Neural crest cell (in vitro differentiated cells): ENCODE measurements around the gene PDE8B. TPM values are rescaled to one million over a fixed set of nuclear protein-coding genes. Genes with fewer than 3 reads are reported as not detected.
A peak's percentile ranks its signal among the peaks of the same experiment; 100 is the strongest.

Experiments used
- DNase-seq: peaks from one replicate; pipeline ENCODE4 v3.0.0; 2021; ENCODE audit warnings: low read depth, mixed read lengths, low spot score
- H3K27ac Mint-ChIP-seq: one replicate; pipeline ENCODE4 v1.8.0; 2021; ENCODE audit warnings: mild to moderate bottlenecking, mixed read lengths; ENCODE audit not compliant: unreplicated experiment
- H3K27me3 Mint-ChIP-seq: 2 replicates; pipeline ENCODE4 v1.8.0; 2021; ENCODE audit warnings: low read depth, mild to moderate bottlenecking, mixed read lengths
- H3K36me3 Mint-ChIP-seq: 2 replicates; pipeline ENCODE4 v1.8.0; 2021; ENCODE audit warnings: low read depth, mild to moderate bottlenecking, mixed read lengths
- H3K4me1 Mint-ChIP-seq: 2 replicates; pipeline ENCODE4 v1.8.0; 2021; ENCODE audit warnings: mixed read lengths
- H3K4me3 Mint-ChIP-seq: one replicate; pipeline ENCODE4 v1.8.0; 2021; ENCODE audit warnings: mild to moderate bottlenecking, mixed read lengths
- H3K9me3 Mint-ChIP-seq: 2 replicates; pipeline ENCODE4 v1.8.0; 2021; ENCODE audit warnings: mixed read lengths
- total RNA-seq: library from RNA; stranded (reverse); gene quantifications from 2 replicates; pipeline ENCODE4 v1.2.1, GENCODE V29; 2021
- TF ChIP-seq, protein P1 (sequence below): fragments of 200-600 bp; sonication (generic); conservative IDR thresholded peaks from 2 replicates; pipeline ENCODE4 v1.5.0; 2021; ENCODE audit warnings: antibody characterized with exemption, mild to moderate bottlenecking

Gene PDE8B
- total RNA-seq, 1 donor from 2014 or later, result 0.44 TPM

- H3K4me1 Mint-ChIP-seq, result peaks cover 3% of the 10 kb centered on the region
- TF ChIP-seq, protein P1, sequence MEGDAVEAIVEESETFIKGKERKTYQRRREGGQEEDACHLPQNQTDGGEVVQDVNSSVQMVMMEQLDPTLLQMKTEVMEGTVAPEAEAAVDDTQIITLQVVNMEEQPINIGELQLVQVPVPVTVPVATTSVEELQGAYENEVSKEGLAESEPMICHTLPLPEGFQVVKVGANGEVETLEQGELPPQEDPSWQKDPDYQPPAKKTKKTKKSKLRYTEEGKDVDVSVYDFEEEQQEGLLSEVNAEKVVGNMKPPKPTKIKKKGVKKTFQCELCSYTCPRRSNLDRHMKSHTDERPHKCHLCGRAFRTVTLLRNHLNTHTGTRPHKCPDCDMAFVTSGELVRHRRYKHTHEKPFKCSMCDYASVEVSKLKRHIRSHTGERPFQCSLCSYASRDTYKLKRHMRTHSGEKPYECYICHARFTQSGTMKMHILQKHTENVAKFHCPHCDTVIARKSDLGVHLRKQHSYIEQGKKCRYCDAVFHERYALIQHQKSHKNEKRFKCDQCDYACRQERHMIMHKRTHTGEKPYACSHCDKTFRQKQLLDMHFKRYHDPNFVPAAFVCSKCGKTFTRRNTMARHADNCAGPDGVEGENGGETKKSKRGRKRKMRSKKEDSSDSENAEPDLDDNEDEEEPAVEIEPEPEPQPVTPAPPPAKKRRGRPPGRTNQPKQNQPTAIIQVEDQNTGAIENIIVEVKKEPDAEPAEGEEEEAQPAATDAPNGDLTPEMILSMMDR, result no peak
- H3K27me3 Mint-ChIP-seq, result no peaks in the 10 kb centered on the region
- no peak overlapping the region for H3K27ac Mint-ChIP-seq
- H3K9me3 Mint-ChIP-seq, result peaks cover 15% of the 10 kb centered on the region
- H3K36me3 Mint-ChIP-seq, result peaks cover 48% of the 10 kb centered on the region
- no peak for DNase-seq
- H3K4me3 Mint-ChIP-seq, result no peak overlapping the region
Measured at GRCh38 chr5:77448831-77449230, 238.4 kb downstream of the PDE8B start.

GRCh38 chr5:77449277-77449676 lies 238.8 kb downstream of the PDE8B start:
- no peak overlapping the region for H3K27ac Mint-ChIP-seq
- H3K4me3 Mint-ChIP-seq, result no peak overlapping the region
- peaks cover 47% of the 10 kb centered on the region for H3K36me3 Mint-ChIP-seq
- peaks cover 15% of the 10 kb centered on the region for H3K9me3 Mint-ChIP-seq
- DNase-seq, result no peak
- H3K4me1 Mint-ChIP-seq, result peaks cover 3% of the 10 kb centered on the region
- H3K27me3 Mint-ChIP-seq, result no peaks in the 10 kb centered on the region
- TF ChIP-seq, protein P1, result no peak

DNA sequence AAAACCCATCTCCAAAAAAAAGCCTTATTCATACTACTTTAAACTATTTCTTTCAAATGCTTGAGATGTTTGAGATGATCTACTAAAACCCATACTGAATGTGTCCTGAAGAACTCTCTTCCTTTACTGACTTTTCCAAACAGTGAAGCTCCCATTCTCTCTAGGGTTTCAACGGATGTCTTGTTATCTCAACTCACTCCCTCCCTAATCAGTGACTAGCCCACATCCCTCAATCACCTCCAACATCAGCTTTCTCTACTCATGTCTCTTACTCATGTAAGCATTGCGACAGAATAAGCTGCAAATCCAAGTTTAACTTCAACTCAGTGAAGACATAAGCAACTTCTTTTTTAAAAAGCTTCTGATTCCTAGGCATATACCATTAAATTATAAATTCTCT lies 239.5 kb downstream of the PDE8B start:
- no peak for DNase-seq
- Mint-ChIP-seq H3K27ac (peak overlapping the region; percentile 29), H3K4me1 (peaks cover 3% of the 10 kb centered on the region), H3K27me3 (no peaks in the 10 kb centered on the region), H3K9me3 (peaks cover 15% of the 10 kb centered on the region), H3K36me3 (peaks cover 43% of the 10 kb centered on the region), H3K4me3 (no peak overlapping the region)
- TF ChIP-seq, protein P1, result no peak

DNA sequence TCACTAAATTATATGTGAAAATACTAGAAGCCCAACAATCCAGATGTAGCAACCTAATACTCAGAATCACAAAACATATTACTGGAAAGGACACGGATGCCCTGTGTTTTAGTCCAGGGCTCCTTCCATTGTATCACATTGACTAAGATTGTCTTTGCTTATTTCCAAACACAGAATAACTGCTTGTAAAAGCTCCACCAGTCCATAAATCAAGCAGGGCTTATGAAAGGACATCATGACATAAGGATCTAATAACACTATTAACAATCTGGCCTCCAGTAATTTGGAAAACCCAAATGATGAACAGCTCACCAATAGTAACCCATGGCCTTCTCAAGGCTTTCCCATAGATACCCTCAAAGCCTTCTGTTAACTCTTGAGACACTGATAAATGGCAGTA lies 241.9 kb downstream of the PDE8B start:
- Mint-ChIP-seq H3K27ac (no peak overlapping the region), H3K4me1 (no peaks in the 10 kb centered on the region), H3K36me3 (peaks cover 22% of the 10 kb centered on the region), H3K27me3 (no peaks in the 10 kb centered on the region), H3K9me3 (peaks cover 4% of the 10 kb centered on the region), H3K4me3 (no peak overlapping the region)
- DNase-seq, result no peak
- TF ChIP-seq, protein P1, result no peak

DNA sequence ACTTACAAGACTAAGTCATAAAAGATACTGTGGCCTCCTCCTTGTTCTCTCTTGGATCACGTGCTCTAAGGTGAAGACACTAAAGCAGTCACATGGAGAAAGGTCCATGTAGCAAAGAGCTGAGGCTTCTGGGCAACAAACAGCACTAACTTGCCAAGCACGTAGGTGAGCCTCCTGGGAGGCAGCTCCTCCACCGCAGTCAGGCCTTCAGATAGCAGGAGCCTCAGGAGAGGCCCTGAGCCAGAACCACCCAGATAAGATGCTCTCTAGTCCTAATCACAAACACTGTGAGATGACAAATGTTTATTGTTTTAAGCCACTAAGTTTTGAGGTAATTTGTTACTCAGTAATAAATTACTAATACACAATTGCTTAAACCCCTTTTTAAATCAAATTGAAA lies 243.6 kb downstream of the PDE8B start:
- peaks cover 11% of the 10 kb centered on the region for H3K36me3 Mint-ChIP-seq
- H3K9me3 Mint-ChIP-seq, result no peaks in the 10 kb centered on the region
- H3K4me1 Mint-ChIP-seq, result no peaks in the 10 kb centered on the region
- TF ChIP-seq, protein P1, result no peak
- no peak overlapping the region for H3K27ac Mint-ChIP-seq
- no peak overlapping the region for H3K4me3 Mint-ChIP-seq
- H3K27me3 Mint-ChIP-seq, result no peaks in the 10 kb centered on the region
- DNase-seq, result no peak

DNA sequence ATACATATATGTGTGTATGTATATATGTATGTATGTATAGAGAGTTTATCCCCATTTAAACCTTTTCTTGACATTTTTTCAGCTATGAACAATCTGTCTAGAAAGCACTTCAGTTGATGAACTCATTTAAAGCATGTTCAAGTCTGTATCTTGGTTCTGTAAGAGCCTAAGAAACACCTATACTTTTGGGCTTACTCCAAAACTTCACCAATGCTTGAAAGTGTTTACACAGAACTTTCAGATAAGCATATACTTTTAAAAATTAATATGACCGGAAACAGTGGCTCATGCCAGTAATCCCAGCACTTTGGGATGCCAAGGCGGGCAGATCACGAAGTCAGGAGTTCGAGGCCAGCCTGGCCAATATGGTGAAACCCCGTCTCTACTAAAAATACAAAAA lies 250.8 kb downstream of the PDE8B start:
- TF ChIP-seq, protein P1, result no peak
- Mint-ChIP-seq H3K27me3 (no peaks in the 10 kb centered on the region), H3K4me1 (no peaks in the 10 kb centered on the region), H3K36me3 (peaks cover 3% of the 10 kb centered on the region), H3K27ac (no peak overlapping the region), H3K4me3 (no peak overlapping the region), H3K9me3 (no peaks in the 10 kb centered on the region)
- DNase-seq, result no peak
